Measurements from ENCODE around the gene PALM2AKAP2.

DNA sequence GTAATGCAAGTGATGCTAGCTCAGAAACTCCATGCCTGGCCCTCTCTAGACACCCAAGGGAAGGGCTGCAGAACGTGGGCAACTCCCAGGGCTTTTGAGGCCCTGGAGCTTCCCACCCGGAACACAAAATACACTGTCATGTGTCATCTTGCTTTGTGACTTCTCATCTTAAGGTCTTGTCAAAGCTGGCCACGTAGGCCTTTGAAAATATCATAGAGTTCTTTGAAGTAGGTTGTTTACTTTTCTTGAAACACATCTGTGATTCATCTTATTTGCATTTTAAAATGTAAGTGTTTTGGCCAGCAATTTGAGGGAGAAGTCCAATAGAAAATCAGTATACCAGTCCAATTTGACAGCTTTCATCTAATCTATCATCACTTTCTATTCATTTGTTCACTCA lies 40.2 kb upstream of the PALM2AKAP2 start:
- TF ChIP-seq ZNF274 (IDR thresholded peaks at IDR 0.05; ENCODE audit: low read depth, low read length) (no peak), SUZ12 (IDR thresholded peaks at IDR 0.05; ENCODE audit: extremely low read depth, insufficient read depth, insufficient read length) (no peak)

All from NT2/D1 (cell line).